Activated CD8-positive, alpha-beta T cell treated with anti-CD3 and anti-CD28 coated beads, Interleukin-2, amount 10 ng/mL, durations not matched to agents 7 days and 5 days (primary cell): ENCODE data around the gene VEPH1. TPM values are rescaled to one million over a fixed set of nuclear protein-coding genes. Genes with fewer than 3 reads are reported as not detected.

Experiments
- ATAC-seq: fragments of 150-1000 bp; cut with Tn5 transposase; one replicate; pipeline ENCODE4 v1.10.0; 2021; ENCODE audit warnings: moderate library complexity
- CTCF ChIA-PET: fragments of 350-600 bp; sonication (Branson Sonifier 250); formaldehyde crosslinking; loops from one replicate; lab custom pipeline; 2021; ENCODE audit warnings: antibody characterized with exemption; lab: Charles Lee
- POLR2A ChIA-PET: fragments of 350-600 bp; sonication (Branson Sonifier 250); formaldehyde crosslinking; loops from one replicate; lab custom pipeline; 2021; ENCODE audit warnings: antibody characterized with exemption; lab: Charles Lee
- DNase-seq: peaks from one replicate; pipeline ENCODE4 v3.0.0-alpha.2; 2020
- H3K27ac Mint-ChIP-seq: one replicate; pipeline ENCODE4 v1.8.0; 2021; ENCODE audit warnings: mild to moderate bottlenecking, mixed read lengths
- H3K27me3 Mint-ChIP-seq: one replicate; pipeline ENCODE4 v1.8.0; 2021; ENCODE audit warnings: low read depth, mixed read lengths
- H3K36me3 Mint-ChIP-seq: one replicate; pipeline ENCODE4 v1.8.0; 2021; ENCODE audit warnings: low read depth, mixed read lengths
- H3K4me1 Mint-ChIP-seq: one replicate; pipeline ENCODE4 v1.8.0; 2021; ENCODE audit warnings: low read depth, mixed read lengths
- H3K4me3 Mint-ChIP-seq: one replicate; pipeline ENCODE4 v1.8.0; 2021; ENCODE audit warnings: mild to moderate bottlenecking, mixed read lengths
- H3K9me3 Mint-ChIP-seq: one replicate; pipeline ENCODE4 v1.8.0; 2022; ENCODE audit warnings: mixed read lengths; ENCODE audit not compliant: insufficient read depth
- total RNA-seq, 2 experiments: library from RNA; stranded (reverse); gene quantifications; one replicate each; pipeline ENCODE4 v1.2.3, GENCODE V29; 2021

VEPH1 gene
- total RNA-seq, 2 experiments from 2014 or later = not detected

GRCh38 chr3:157495846-157496245 lies 7.4 kb downstream of the VEPH1 start:
- ATAC-seq (no peak), DNase-seq (no peak)
- Mint-ChIP-seq H3K36me3 (no peaks in the 10 kb centered on the region), H3K9me3 (no peaks in the 10 kb centered on the region), H3K4me1 (no peaks in the 10 kb centered on the region), H3K4me3 (no peak overlapping the region), H3K27me3 (peaks cover 31% of the 10 kb centered on the region), H3K27ac (no peak overlapping the region)
- ChIA-PET CTCF (interaction anchor here (1.3 kb wide), 1 partner anchor 77 kb away, joined by 3 read pairs; no protein-coding TSS in a partner anchor), POLR2A (no interaction called here)

GRCh38 chr3:157494581-157495281 lies 8.5 kb downstream of the VEPH1 start:
- ATAC-seq (no peak), DNase-seq (no peak)
- Mint-ChIP-seq H3K4me3 (no peak overlapping the region), H3K27ac (no peak overlapping the region), H3K4me1 (no peaks in the 10 kb centered on the region), H3K9me3 (no peaks in the 10 kb centered on the region), H3K36me3 (no peaks in the 10 kb centered on the region), H3K27me3 (peaks cover 25% of the 10 kb centered on the region)
- POLR2A ChIA-PET = no interaction called here
- CTCF ChIA-PET = no interaction called here

GRCh38 chr3:157493627-157494550 lies 9.3 kb downstream of the VEPH1 start:
- DNase-seq (no peak), ATAC-seq (no peak)
- Mint-ChIP-seq H3K4me3 (no peak overlapping the region), H3K9me3 (no peaks in the 10 kb centered on the region), H3K36me3 (no peaks in the 10 kb centered on the region), H3K27ac (no peak overlapping the region), H3K4me1 (no peaks in the 10 kb centered on the region), H3K27me3 (peaks cover 28% of the 10 kb centered on the region)
- POLR2A ChIA-PET = no interaction called here
- CTCF ChIA-PET = no interaction called here

- Mint-ChIP-seq H3K4me1 (no peaks in the 10 kb centered on the region), H3K27me3 (peaks cover 17% of the 10 kb centered on the region), H3K4me3 (no peak overlapping the region), H3K9me3 (no peaks in the 10 kb centered on the region), H3K27ac (no peak overlapping the region), H3K36me3 (no peaks in the 10 kb centered on the region)
- CTCF ChIA-PET = no interaction called here
- DNase-seq = no peak
- no peak for ATAC-seq
- POLR2A ChIA-PET = no interaction called here
These were observed 12.1 kb downstream of the VEPH1 start for GRCh38 chr3:157491136-157491535.

- H3K4me1 Mint-ChIP-seq = no peaks in the 10 kb centered on the region
- ATAC-seq (no peak), DNase-seq (no peak)
- peaks cover 17% of the 10 kb centered on the region for H3K27me3 Mint-ChIP-seq
- no peak overlapping the region for H3K4me3 Mint-ChIP-seq
- ChIA-PET POLR2A (no interaction called here), CTCF (no interaction called here)
- H3K36me3 Mint-ChIP-seq = no peaks in the 10 kb centered on the region
- no peak overlapping the region for H3K27ac Mint-ChIP-seq
- no peaks in the 10 kb centered on the region for H3K9me3 Mint-ChIP-seq
These were observed 15.1 kb downstream of the VEPH1 start for GRCh38 chr3:157488144-157488543.

- Mint-ChIP-seq H3K36me3 (no peaks in the 10 kb centered on the region), H3K4me1 (no peaks in the 10 kb centered on the region), H3K27ac (no peak overlapping the region), H3K4me3 (no peak overlapping the region), H3K9me3 (no peaks in the 10 kb centered on the region), H3K27me3 (peaks cover 17% of the 10 kb centered on the region)
- ATAC-seq (no peak), DNase-seq (no peak)
- CTCF ChIA-PET = no interaction called here
- POLR2A ChIA-PET = no interaction called here
These were observed 15.9 kb downstream of the VEPH1 start for GRCh38 chr3:157487339-157487738.

- ChIA-PET CTCF (no interaction called here), POLR2A (no interaction called here)
- H3K4me3 Mint-ChIP-seq = no peak overlapping the region
These were observed 23.6 kb downstream of the VEPH1 start for GRCh38 chr3:157479464-157480243.

GRCh38 chr3:157477441-157477840 lies 25.8 kb downstream of the VEPH1 start:
- ATAC-seq (no peak), DNase-seq (no peak)
- ChIA-PET CTCF (no interaction called here), POLR2A (no interaction called here)
- Mint-ChIP-seq H3K27ac (no peak overlapping the region), H3K9me3 (no peaks in the 10 kb centered on the region), H3K36me3 (no peaks in the 10 kb centered on the region), H3K27me3 (peaks cover 5% of the 10 kb centered on the region), H3K4me3 (no peak overlapping the region), H3K4me1 (no peaks in the 10 kb centered on the region)

More at GRCh38 chr3:157479464-157480243, 23.6 kb downstream of the VEPH1 start:
- Mint-ChIP-seq H3K9me3 (no peaks in the 10 kb centered on the region), H3K36me3 (no peaks in the 10 kb centered on the region), H3K4me1 (no peaks in the 10 kb centered on the region), H3K27me3 (peaks cover 5% of the 10 kb centered on the region), H3K27ac (no peak overlapping the region)
- no peak for DNase-seq
- ATAC-seq = no peak

GRCh38 chr3:157475921-157476414 lies 27.2 kb downstream of the VEPH1 start:
- ATAC-seq = no peak
- no peak for DNase-seq
- Mint-ChIP-seq H3K27me3 (peaks cover 5% of the 10 kb centered on the region), H3K36me3 (no peaks in the 10 kb centered on the region), H3K9me3 (no peaks in the 10 kb centered on the region), H3K4me3 (no peak overlapping the region), H3K4me1 (no peaks in the 10 kb centered on the region), H3K27ac (no peak overlapping the region)
- ChIA-PET CTCF (no interaction called here), POLR2A (no interaction called here)

- no peak for ATAC-seq
- H3K27ac Mint-ChIP-seq = no peak overlapping the region
- H3K36me3 Mint-ChIP-seq = no peaks in the 10 kb centered on the region
- ChIA-PET CTCF (interaction anchor here (0.7 kb wide), 1 partner anchor 114 kb away, joined by 3 read pairs; no protein-coding TSS in a partner anchor), POLR2A (no interaction called here)
- H3K4me3 Mint-ChIP-seq = no peak overlapping the region
- peaks cover 5% of the 10 kb centered on the region for H3K27me3 Mint-ChIP-seq
- DNase-seq = no peak
- H3K9me3 Mint-ChIP-seq = no peaks in the 10 kb centered on the region
- no peaks in the 10 kb centered on the region for H3K4me1 Mint-ChIP-seq
These were observed 30.6 kb downstream of the VEPH1 start for GRCh38 chr3:157472648-157473047.

- CTCF ChIA-PET = no interaction called here
- Mint-ChIP-seq H3K4me3 (no peak overlapping the region), H3K27ac (no peak overlapping the region), H3K27me3 (peaks cover 1% of the 10 kb centered on the region), H3K36me3 (no peaks in the 10 kb centered on the region), H3K9me3 (no peaks in the 10 kb centered on the region), H3K4me1 (no peaks in the 10 kb centered on the region)
- no peak for ATAC-seq
- no peak for DNase-seq
- POLR2A ChIA-PET = no interaction called here
These were observed 32.2 kb downstream of the VEPH1 start for GRCh38 chr3:157471064-157471463.
